ENCODE data around the gene TOR4A.

DNA sequence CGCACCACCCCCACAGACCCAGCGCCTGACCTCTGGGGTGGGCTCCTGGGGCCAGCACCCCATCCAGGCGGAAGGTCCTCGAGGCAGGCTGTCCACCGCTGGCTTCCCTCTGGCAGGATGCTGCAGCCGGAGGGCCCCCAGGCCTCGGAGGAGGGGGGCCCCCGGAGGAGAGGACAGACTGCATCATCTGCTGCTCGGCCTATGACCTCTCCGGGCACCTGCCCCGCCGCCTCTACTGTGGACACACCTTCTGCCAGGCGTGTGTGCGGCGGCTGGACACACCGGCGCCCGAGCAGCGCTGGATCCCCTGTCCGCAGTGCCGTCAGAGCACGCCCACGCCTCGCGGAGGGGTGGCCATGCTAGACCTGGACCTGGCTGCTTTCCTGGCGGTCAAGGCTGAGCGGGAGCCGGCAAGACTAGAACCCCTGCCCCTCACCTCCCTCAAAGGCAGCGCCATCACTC is 49.0 kb upstream of the TOR4A start:
- TF ChIP-seq, protein P1, sequence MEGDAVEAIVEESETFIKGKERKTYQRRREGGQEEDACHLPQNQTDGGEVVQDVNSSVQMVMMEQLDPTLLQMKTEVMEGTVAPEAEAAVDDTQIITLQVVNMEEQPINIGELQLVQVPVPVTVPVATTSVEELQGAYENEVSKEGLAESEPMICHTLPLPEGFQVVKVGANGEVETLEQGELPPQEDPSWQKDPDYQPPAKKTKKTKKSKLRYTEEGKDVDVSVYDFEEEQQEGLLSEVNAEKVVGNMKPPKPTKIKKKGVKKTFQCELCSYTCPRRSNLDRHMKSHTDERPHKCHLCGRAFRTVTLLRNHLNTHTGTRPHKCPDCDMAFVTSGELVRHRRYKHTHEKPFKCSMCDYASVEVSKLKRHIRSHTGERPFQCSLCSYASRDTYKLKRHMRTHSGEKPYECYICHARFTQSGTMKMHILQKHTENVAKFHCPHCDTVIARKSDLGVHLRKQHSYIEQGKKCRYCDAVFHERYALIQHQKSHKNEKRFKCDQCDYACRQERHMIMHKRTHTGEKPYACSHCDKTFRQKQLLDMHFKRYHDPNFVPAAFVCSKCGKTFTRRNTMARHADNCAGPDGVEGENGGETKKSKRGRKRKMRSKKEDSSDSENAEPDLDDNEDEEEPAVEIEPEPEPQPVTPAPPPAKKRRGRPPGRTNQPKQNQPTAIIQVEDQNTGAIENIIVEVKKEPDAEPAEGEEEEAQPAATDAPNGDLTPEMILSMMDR (conservative IDR thresholded peaks at IDR 0.05; ENCODE audit: low read depth in 2 of 2), result no peak
- TF ChIP-seq CREB1 (CRISPR knock-in tag; IDR thresholded peaks at IDR 0.05; ENCODE audit: low read depth), result no peak
- TF ChIP-seq EZH2phosphoT487 (IDR thresholded peaks at IDR 0.05; ENCODE audit: unreplicated experiment), result no peak
- no peak for TF ChIP-seq POLR2AphosphoS5 (IDR thresholded peaks at IDR 0.05; ENCODE audit: low read depth)
- TF ChIP-seq EZH2 (IDR thresholded peaks at IDR 0.05; ENCODE audit: low read depth, unreplicated experiment), result no peak
- no peak for TF ChIP-seq ZNF331 (CRISPR knock-in tag; IDR thresholded peaks at IDR 0.05; ENCODE audit: low read depth)
- no peak for TF ChIP-seq STAT1 (IDR thresholded peaks at IDR 0.05; ENCODE audit: unreplicated experiment)

All from GM23338 (cell line).